ENCODE results near the gene ADCY5. TPM values are rescaled to one million over a fixed set of nuclear protein-coding genes. Genes with fewer than 3 reads are reported as not detected.
"Not testable (repeated sequence)": the region's sequence is repeated elsewhere in the genome, so short reads cannot be mapped to it uniquely, and the experiment has no call there.

ADCY5 gene
- total RNA-seq, 2 donors from 2014 or later, result not detected

GRCh38 chr3:123271466-123272159 lies 177.3 kb downstream of the ADCY5 start:
- H3K4me1 Mint-ChIP-seq (ENCODE audit: low read depth in 2 of 2), result no peaks in the 10 kb centered on the region
- ATAC-seq (no peak), DNase-seq (ENCODE audit: low spot score) (no peak)
- H3K27ac Mint-ChIP-seq, result no peak overlapping the region
- no peak overlapping the region for H3K4me3 Mint-ChIP-seq
- H3K36me3 Mint-ChIP-seq, result peaks cover 14% of the 10 kb centered on the region
- no peaks in the 10 kb centered on the region for H3K9me3 Mint-ChIP-seq
- H3K27me3 Mint-ChIP-seq, result no peaks in the 10 kb centered on the region

GRCh38 chr3:123270818-123271217 lies 178.1 kb downstream of the ADCY5 start:
- DNase-seq (ENCODE audit: low spot score) (no peak), ATAC-seq (no peak)
- Mint-ChIP-seq H3K36me3 (peaks cover 22% of the 10 kb centered on the region), H3K27me3 (no peaks in the 10 kb centered on the region), H3K9me3 (no peaks in the 10 kb centered on the region), H3K4me1 (ENCODE audit: low read depth in 2 of 2) (peaks cover 0 to 2% of the 10 kb centered on the region in 2 donors), H3K27ac (no peak overlapping the region), H3K4me3 (no peak overlapping the region)

- Mint-ChIP-seq H3K27ac (no peak overlapping the region), H3K4me1 (ENCODE audit: low read depth in 2 of 2) (peaks cover 0 to 2% of the 10 kb centered on the region in 2 donors), H3K27me3 (no peaks in the 10 kb centered on the region), H3K36me3 (peaks cover 24% of the 10 kb centered on the region), H3K4me3 (no peak overlapping the region), H3K9me3 (no peaks in the 10 kb centered on the region)
- ATAC-seq (no peak), DNase-seq (ENCODE audit: low spot score) (no peak)
Measured at GRCh38 chr3:123267821-123268220, 181.1 kb downstream of the ADCY5 start.

GRCh38 chr3:123263941-123264340 lies 184.9 kb downstream of the ADCY5 start:
- H3K9me3 Mint-ChIP-seq, result no peaks in the 10 kb centered on the region
- H3K27me3 Mint-ChIP-seq, result no peaks in the 10 kb centered on the region
- no peak overlapping the region for H3K27ac Mint-ChIP-seq
- no peak overlapping the region for H3K4me3 Mint-ChIP-seq
- DNase-seq (ENCODE audit: low spot score), result no peak
- H3K4me1 Mint-ChIP-seq (ENCODE audit: low read depth in 2 of 2), result peaks cover 0 to 2% of the 10 kb centered on the region in 2 donors
- H3K36me3 Mint-ChIP-seq, result peaks cover 18% of the 10 kb centered on the region
- ATAC-seq, result no peak

GRCh38 chr3:123262868-123263267 lies 186.0 kb downstream of the ADCY5 start:
- ATAC-seq, result no peak
- Mint-ChIP-seq H3K27ac (no peak overlapping the region), H3K27me3 (no peaks in the 10 kb centered on the region), H3K36me3 (peaks cover 18% of the 10 kb centered on the region), H3K9me3 (no peaks in the 10 kb centered on the region), H3K4me1 (ENCODE audit: low read depth in 2 of 2) (peaks cover 0 to 2% of the 10 kb centered on the region in 2 donors), H3K4me3 (no peak overlapping the region)
- no peak for DNase-seq (ENCODE audit: low spot score)

GRCh38 chr3:123262226-123262625 lies 186.7 kb downstream of the ADCY5 start:
- no peak overlapping the region for H3K4me3 Mint-ChIP-seq

GRCh38 chr3:123261666-123262065 lies 187.2 kb downstream of the ADCY5 start:
- Mint-ChIP-seq H3K4me1 (ENCODE audit: low read depth in 2 of 2) (peaks cover 0 to 2% of the 10 kb centered on the region in 2 donors), H3K4me3 (no peak overlapping the region), H3K27me3 (no peaks in the 10 kb centered on the region), H3K9me3 (no peaks in the 10 kb centered on the region), H3K36me3 (peaks cover 10% of the 10 kb centered on the region), H3K27ac (no peak overlapping the region)
- ATAC-seq (no peak), DNase-seq (ENCODE audit: low spot score) (no peak)

More at GRCh38 chr3:123262226-123262625, 186.7 kb downstream of the ADCY5 start:
- Mint-ChIP-seq H3K36me3 (peaks cover 16% of the 10 kb centered on the region), H3K4me1 (ENCODE audit: low read depth in 2 of 2) (peaks cover 0 to 2% of the 10 kb centered on the region in 2 donors), H3K27ac (no peak overlapping the region), H3K27me3 (no peaks in the 10 kb centered on the region), H3K9me3 (no peaks in the 10 kb centered on the region)
- DNase-seq (ENCODE audit: low spot score) (no peak), ATAC-seq (no peak)

GRCh38 chr3:123258811-123259420 lies 190.0 kb downstream of the ADCY5 start:
- no peak overlapping the region for H3K27ac Mint-ChIP-seq
- H3K36me3 Mint-ChIP-seq, result peaks cover 6% of the 10 kb centered on the region

GRCh38 chr3:123258359-123258758 lies 190.5 kb downstream of the ADCY5 start:
- no peaks in the 10 kb centered on the region for H3K9me3 Mint-ChIP-seq
- no peak overlapping the region for H3K4me3 Mint-ChIP-seq
- H3K4me1 Mint-ChIP-seq (ENCODE audit: low read depth in 2 of 2), result no peaks in the 10 kb centered on the region
- H3K27ac Mint-ChIP-seq, result no peak overlapping the region
- no peaks in the 10 kb centered on the region for H3K27me3 Mint-ChIP-seq
- DNase-seq (ENCODE audit: low spot score) (no peak), ATAC-seq (no peak)
- peaks cover 6% of the 10 kb centered on the region for H3K36me3 Mint-ChIP-seq

More at GRCh38 chr3:123258811-123259420, 190.0 kb downstream of the ADCY5 start:
- H3K4me3 Mint-ChIP-seq, result no peak overlapping the region
- ATAC-seq, result no peak
- no peaks in the 10 kb centered on the region for H3K27me3 Mint-ChIP-seq
- no peaks in the 10 kb centered on the region for H3K9me3 Mint-ChIP-seq
- H3K4me1 Mint-ChIP-seq (ENCODE audit: low read depth in 2 of 2), result no peaks in the 10 kb centered on the region
- DNase-seq (ENCODE audit: low spot score), result no peak

GRCh38 chr3:123256256-123256655 lies 192.6 kb downstream of the ADCY5 start:
- H3K36me3 Mint-ChIP-seq, result peaks cover 16% of the 10 kb centered on the region
- H3K4me3 Mint-ChIP-seq, result no peak overlapping the region
- H3K9me3 Mint-ChIP-seq, result no peaks in the 10 kb centered on the region
- H3K4me1 Mint-ChIP-seq (ENCODE audit: low read depth in 2 of 2), result no peaks in the 10 kb centered on the region
- DNase-seq (ENCODE audit: low spot score) (no peak), ATAC-seq (no peak)
- H3K27me3 Mint-ChIP-seq, result no peaks in the 10 kb centered on the region
- H3K27ac Mint-ChIP-seq, result no peak overlapping the region

- Mint-ChIP-seq H3K9me3 (no peaks in the 10 kb centered on the region), H3K4me3 (no peak overlapping the region), H3K27ac (no peak overlapping the region), H3K27me3 (no peaks in the 10 kb centered on the region), H3K36me3 (peaks cover 28% of the 10 kb centered on the region), H3K4me1 (ENCODE audit: low read depth in 2 of 2) (peaks cover 3 to 9% of the 10 kb centered on the region in 2 donors)
- DNase-seq (ENCODE audit: low spot score), result no peak
- no peak for ATAC-seq
Measured at GRCh38 chr3:123246866-123247265, 202.0 kb downstream of the ADCY5 start.

- ATAC-seq, result no peak
- DNase-seq (ENCODE audit: low spot score), result no peak
- Mint-ChIP-seq H3K27ac (no peak overlapping the region), H3K27me3 (no peaks in the 10 kb centered on the region), H3K4me3 (no peak overlapping the region), H3K4me1 (ENCODE audit: low read depth in 2 of 2) (peaks cover 8 to 20% of the 10 kb centered on the region in 2 donors), H3K36me3 (peaks cover 40% of the 10 kb centered on the region), H3K9me3 (no peaks in the 10 kb centered on the region)
Measured at GRCh38 chr3:123244128-123244527, 204.8 kb downstream of the ADCY5 start.

- Mint-ChIP-seq H3K4me3 (no peak overlapping the region), H3K9me3 (no peaks in the 10 kb centered on the region), H3K27me3 (no peaks in the 10 kb centered on the region), H3K36me3 (peaks cover 22% of the 10 kb centered on the region), H3K4me1 (ENCODE audit: low read depth in 2 of 2) (peaks cover 16 to 20% of the 10 kb centered on the region in 2 donors), H3K27ac (peak overlapping the region in 1 of 2 donors; percentile 9)
- DNase-seq (ENCODE audit: low spot score), result no peak
- ATAC-seq, result no peak
Measured at GRCh38 chr3:123239756-123240155, 209.1 kb downstream of the ADCY5 start.

GRCh38 chr3:123239186-123239585 lies 209.7 kb downstream of the ADCY5 start:
- H3K36me3 Mint-ChIP-seq, result peaks cover 22% of the 10 kb centered on the region
- peaks cover 16 to 20% of the 10 kb centered on the region in 2 donors for H3K4me1 Mint-ChIP-seq (ENCODE audit: low read depth in 2 of 2)
- DNase-seq (ENCODE audit: low spot score); H3K27me3 Mint-ChIP-seq; ATAC-seq; H3K27ac Mint-ChIP-seq; H3K9me3 Mint-ChIP-seq; H3K4me3 Mint-ChIP-seq: not testable (repeated sequence)
